ENCODE data around the gene ZBTB34.

- TF ChIP-seq CTCF (IDR thresholded peaks at IDR 0.05), result no peak
- no peak for TF ChIP-seq POLR2A (IDR thresholded peaks at IDR 0.05)
Measured at GRCh38 chr9:126925876-126926275, 65.4 kb downstream of the ZBTB34 start.
